Dermis microvascular lymphatic vessel endothelial cell (primary cell): ENCODE results near the gene PPOX. TPM values are rescaled to one million over a fixed set of nuclear protein-coding genes. Genes with fewer than 3 reads are reported as not detected.

Experiments
- DNase-seq, 2 donors: peaks; one replicate each; pipeline versions ENCODE4 v3.0.0 to v3.0.0-alpha.2; 2010; ENCODE audit warnings: low read depth in 2 of 2
- total RNA-seq: library from RNA; depleted of rRNA; stranded (reverse); fragments of >200 nt; gene quantifications from 2 replicates; pipeline ENCODE4 v1.2.1, GENCODE V29; 2014

PPOX gene
- total RNA-seq, 1 donor from 2014 or later: 13.0 TPM

- DNase-seq: no peak
Measured at GRCh38 chr1:161197560-161198193, 31.5 kb downstream of the PPOX start.

- peak in 1 of 2 donors; percentile 46 for DNase-seq
Measured at GRCh38 chr1:161198194-161198896, 32.1 kb downstream of the PPOX start.

- DNase-seq: peak; percentile 68 to 74
Measured at GRCh38 chr1:161198897-161199431, 32.7 kb downstream of the PPOX start, which contains the start of gene ADAMTS4. Gene ADAMTS4 (minus strand): TSS chr1:161199054. CDS start chr1:161198627, 427 bp downstream.

- peak in 1 of 2 donors; percentile 30 for DNase-seq
Measured at GRCh38 chr1:161199506-161200139, 33.4 kb downstream of the PPOX start.

- DNase-seq: peak in 1 of 2 donors; percentile 50
Measured at GRCh38 chr1:161200421-161200991, 34.3 kb downstream of the PPOX start.

GRCh38 chr1:161200992-161201835 lies 35.0 kb downstream of the PPOX start:
- DNase-seq: peak in 1 of 2 donors; percentile 79

GRCh38 chr1:161201836-161202712 lies 35.8 kb downstream of the PPOX start, which contains the start of gene NDUFS2:
Gene NDUFS2 (plus strand): TSS chr1:161202367. CDS start chr1:161202386, 19 bp downstream.
- DNase-seq: peak; percentile 98 to 99

- no peak for DNase-seq
Measured at GRCh38 chr1:161206411-161207140, 40.4 kb downstream of the PPOX start.

GRCh38 chr1:161207173-161207572 lies 40.9 kb downstream of the PPOX start:
- no peak for DNase-seq

GRCh38 chr1:161209790-161210409 lies 43.7 kb downstream of the PPOX start:
- peak; percentile 42 to 73 for DNase-seq

- DNase-seq: no peak
Measured at GRCh38 chr1:161214369-161214768, 48.1 kb downstream of the PPOX start.

GRCh38 chr1:161215076-161215475 lies 48.9 kb downstream of the PPOX start, which contains the start of gene FCER1G:
Gene FCER1G (plus strand): TSS chr1:161215295. CDS start chr1:161215322, 27 bp downstream.
- no peak for DNase-seq

- DNase-seq: peak in 1 of 2 donors; percentile 33
Measured at GRCh38 chr1:161216945-161217712, 50.9 kb downstream of the PPOX start.

GRCh38 chr1:161217831-161218230 lies 51.6 kb downstream of the PPOX start:
- DNase-seq: no peak

GRCh38 chr1:161218301-161219077 lies 52.3 kb downstream of the PPOX start:
- no peak for DNase-seq

GRCh38 chr1:161219078-161219892 lies 53.1 kb downstream of the PPOX start:
- DNase-seq: no peak
